Activated CD8-positive, alpha-beta memory T cell treated with anti-CD3 and anti-CD28 coated beads, Interleukin-2, amount 50 U/mL, for 1 hour (primary cell): Measurements from ENCODE around the gene CA5B.
A peak's percentile ranks its signal among the peaks of the same experiment; 100 is the strongest.
"Not testable (repeated sequence)": the region's sequence is repeated elsewhere in the genome, so short reads cannot be mapped to it uniquely, and the experiment has no call there.

ENCODE experiments used
- DNase-seq: peaks from one replicate; pipeline ENCODE4 v3.0.0-alpha.2; 2020; ENCODE audit errors: extremely low read depth

Gene CA5B

GRCh38 chrX:15737959-15738902 lies at the start of gene CA5B:
Gene CA5B, plus strand, starts transcription at chrX:15738270. Its CDS starts 11,754 bp downstream, at chrX:15750024.
- DNase-seq: peak; percentile 93

- no peak for DNase-seq
Measured at GRCh38 chrX:15694941-15695451, 43.1 kb upstream of the CA5B start.

GRCh38 chrX:15696516-15696915 lies 41.6 kb upstream of the CA5B start:
- no peak for DNase-seq

GRCh38 chrX:15702488-15703371 lies 35.3 kb upstream of the CA5B start:
- no peak for DNase-seq

- DNase-seq: not testable (repeated sequence)
Measured at GRCh38 chrX:15703809-15704208, 34.3 kb upstream of the CA5B start.

GRCh38 chrX:15704273-15704672 lies 33.8 kb upstream of the CA5B start:
- not testable (repeated sequence) for DNase-seq

- no peak for DNase-seq
Measured at GRCh38 chrX:15714529-15714928, 23.5 kb upstream of the CA5B start.

GRCh38 chrX:15718283-15718970 lies 19.6 kb upstream of the CA5B start:
- no peak for DNase-seq

GRCh38 chrX:15719324-15719968 lies 18.6 kb upstream of the CA5B start:
- DNase-seq: no peak

GRCh38 chrX:15721911-15722310 lies 16.2 kb upstream of the CA5B start:
- no peak for DNase-seq

- DNase-seq: no peak
Measured at GRCh38 chrX:15723887-15724517, 14.1 kb upstream of the CA5B start.

- no peak for DNase-seq
Measured at GRCh38 chrX:15724911-15725310, 13.2 kb upstream of the CA5B start.

- DNase-seq: not testable (repeated sequence)
Measured at GRCh38 chrX:15731368-15731767, 6.7 kb upstream of the CA5B start.

GRCh38 chrX:15737190-15737958 lies 696 bp upstream of the CA5B start:
- no peak for DNase-seq

GRCh38 chrX:15739886-15740285 lies 1.8 kb downstream of the CA5B start:
- no peak for DNase-seq

- no peak for DNase-seq
Measured at GRCh38 chrX:15744181-15744867, 6.3 kb downstream of the CA5B start.

- no peak for DNase-seq
Measured at GRCh38 chrX:15745179-15745578, 7.1 kb downstream of the CA5B start.

- not testable (repeated sequence) for DNase-seq
Measured at GRCh38 chrX:15746651-15747050, 8.6 kb downstream of the CA5B start.

GRCh38 chrX:15747626-15748173 lies 9.6 kb downstream of the CA5B start:
- no peak for DNase-seq
